WTC11 (cell line): ENCODE data around the gene AQP12B. TPM values are rescaled to one million over a fixed set of nuclear protein-coding genes. Genes with fewer than 3 reads are reported as not detected.

ENCODE experiments used
- ATAC-seq: fragments of 200-7000 bp; cut with Tn5 transposase; 2 replicates; pipeline ENCODE4 v1.10.0; 2021; ENCODE audit warnings: mild to moderate bottlenecking, moderate library complexity
- CTCF ChIA-PET: fragments of 300-600 bp; sonication (Branson Sonifier 250); formaldehyde crosslinking; loops from one replicate; lab custom pipeline; 2021; ENCODE audit warnings: antibody characterized with exemption; lab: Charles Lee
- POLR2A ChIA-PET: fragments of 350-600 bp; sonication (Branson Sonifier 250); formaldehyde crosslinking; loops from one replicate; lab custom pipeline; 2021; ENCODE audit warnings: antibody characterized with exemption; lab: Charles Lee
- DNase-seq: peaks from one replicate; pipeline ENCODE4 v3.0.0; 2021; ENCODE audit warnings: low spot score
- H3K27ac Mint-ChIP-seq: 2 replicates; pipeline ENCODE4 v1.8.0; 2021; ENCODE audit warnings: mixed read lengths
- H3K27me3 Mint-ChIP-seq: 2 replicates; pipeline ENCODE4 v1.8.0; 2021; ENCODE audit warnings: low read depth, mild to moderate bottlenecking, moderate library complexity, mixed read lengths
- H3K36me3 Mint-ChIP-seq: 2 replicates; pipeline ENCODE4 v1.8.0; 2021; ENCODE audit warnings: mixed read lengths
- H3K4me1 Mint-ChIP-seq: 2 replicates; pipeline ENCODE4 v1.8.0; 2022; ENCODE audit warnings: mixed read lengths
- H3K4me3 Mint-ChIP-seq: 2 replicates; pipeline ENCODE4 v1.8.0; 2021; ENCODE audit warnings: mild to moderate bottlenecking, moderate library complexity, mixed read lengths
- H3K9me3 Mint-ChIP-seq: 2 replicates; pipeline ENCODE4 v1.8.0; 2021; ENCODE audit warnings: mixed read lengths
- GTF2I ChIP-seq: fragments of 250-450 bp; sonication (Bioruptor Pico); conservative IDR thresholded peaks from 2 replicates; pipeline ENCODE4 v1.4.0; 2021; ENCODE audit warnings: mild to moderate bottlenecking
- SOX15 ChIP-seq: fragments of 250-450 bp; sonication (Bioruptor Pico); IDR thresholded peaks from 2 replicates; pipeline ENCODE4 v1.9.0; 2021; ENCODE audit warnings: mild to moderate bottlenecking
- ZNF138 ChIP-seq: sonication (generic); formaldehyde crosslinking; conservative IDR thresholded peaks from 2 replicates; pipeline ENCODE4 v1.8.1; 2022; ENCODE audit warnings: mild to moderate bottlenecking, moderate library complexity, missing genetic modification reagents
- ZNF416 ChIP-seq: fragments of 250-450 bp; sonication (Bioruptor Pico); IDR thresholded peaks from 2 replicates; pipeline ENCODE4 v1.9.0; 2021; ENCODE audit warnings: mild to moderate bottlenecking, inconsistent platforms
- total RNA-seq: library from RNA; stranded (reverse); gene quantifications from 3 replicates; pipeline ENCODE4 v1.2.3, GENCODE V29; 2021
- TF ChIP-seq, protein P1 (sequence below): fragments of 250-450 bp; sonication (Bioruptor Pico); IDR thresholded peaks from 2 replicates; pipeline ENCODE4 v1.9.0; 2021; ENCODE audit warnings: moderate library complexity, mild to moderate bottlenecking, inconsistent platforms, borderline replicate concordance
- TF ChIP-seq, protein P2 (sequence below): sonication (generic); formaldehyde crosslinking; IDR thresholded peaks from 2 replicates; pipeline ENCODE4 v1.8.1; 2023; ENCODE audit warnings: mild to moderate bottlenecking, missing genetic modification reagents, borderline replicate concordance
- TF ChIP-seq, protein P3 (sequence below): fragments of 250-450 bp; sonication (Bioruptor Pico); IDR thresholded peaks from 2 replicates; pipeline ENCODE4 v1.8.0; 2021; ENCODE audit warnings: mild to moderate bottlenecking
- TF ChIP-seq, protein P4 (sequence below): fragments of 250-450 bp; sonication (Bioruptor Pico); IDR thresholded peaks from 2 replicates; pipeline ENCODE4 v1.9.0; 2021; ENCODE audit warnings: mild to moderate bottlenecking
- TF ChIP-seq, protein P5 (sequence below): sonication (generic); formaldehyde crosslinking; IDR thresholded peaks from 2 replicates; pipeline ENCODE4 v1.8.0; 2022; ENCODE audit warnings: missing genetic modification reagents
- TF ChIP-seq, protein P6 (sequence below): sonication (generic); formaldehyde crosslinking; IDR thresholded peaks from 2 replicates; pipeline ENCODE4 v1.8.1; 2023; ENCODE audit warnings: mild to moderate bottlenecking, missing genetic modification reagents, moderate library complexity
- TF ChIP-seq, protein P7 (sequence below): sonication (generic); formaldehyde crosslinking; IDR thresholded peaks from 2 replicates; pipeline ENCODE4 v1.8.1; 2022; ENCODE audit warnings: low read depth, missing genetic modification reagents, borderline replicate concordance
- TF ChIP-seq, protein P8 (sequence below): fragments of 250-450 bp; sonication (Bioruptor Pico); IDR thresholded peaks from 2 replicates; pipeline ENCODE4 v1.9.0; 2021; ENCODE audit warnings: mild to moderate bottlenecking, borderline replicate concordance

AQP12B gene
- total RNA-seq, 1 experiment from 2014 or later = not detected

DNA sequence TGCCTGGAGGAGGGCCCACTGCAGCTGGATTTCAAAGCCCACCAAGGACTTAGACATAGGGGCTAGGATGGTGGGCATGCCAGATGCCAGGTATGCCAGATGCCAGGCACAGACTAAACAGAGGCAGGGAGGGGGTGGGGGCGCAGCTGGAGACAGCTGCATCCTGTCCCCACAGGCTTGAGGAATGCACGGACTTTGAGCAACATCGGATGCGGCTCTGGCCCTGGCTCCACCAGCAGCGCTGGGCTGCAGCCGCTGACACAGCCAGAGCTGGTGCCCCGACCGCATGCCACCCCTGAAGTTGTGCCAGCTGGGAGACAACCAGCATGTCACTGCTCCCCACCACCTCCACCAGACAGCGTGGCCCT lies 48.5 kb upstream of the AQP12B start (continued):
- TF ChIP-seq, protein P1, sequence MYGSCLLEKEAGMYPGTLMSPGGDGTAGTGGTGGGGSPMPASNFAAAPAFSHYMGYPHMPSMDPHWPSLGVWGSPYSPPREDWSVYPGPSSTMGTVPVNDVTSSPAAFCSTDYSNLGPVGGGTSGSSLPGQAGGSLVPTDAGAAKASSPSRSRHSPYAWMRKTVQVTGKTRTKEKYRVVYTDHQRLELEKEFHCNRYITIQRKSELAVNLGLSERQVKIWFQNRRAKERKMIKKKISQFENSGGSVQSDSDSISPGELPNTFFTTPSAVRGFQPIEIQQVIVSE = no peak
- no peak for TF ChIP-seq SOX15
- TF ChIP-seq, protein P2, sequence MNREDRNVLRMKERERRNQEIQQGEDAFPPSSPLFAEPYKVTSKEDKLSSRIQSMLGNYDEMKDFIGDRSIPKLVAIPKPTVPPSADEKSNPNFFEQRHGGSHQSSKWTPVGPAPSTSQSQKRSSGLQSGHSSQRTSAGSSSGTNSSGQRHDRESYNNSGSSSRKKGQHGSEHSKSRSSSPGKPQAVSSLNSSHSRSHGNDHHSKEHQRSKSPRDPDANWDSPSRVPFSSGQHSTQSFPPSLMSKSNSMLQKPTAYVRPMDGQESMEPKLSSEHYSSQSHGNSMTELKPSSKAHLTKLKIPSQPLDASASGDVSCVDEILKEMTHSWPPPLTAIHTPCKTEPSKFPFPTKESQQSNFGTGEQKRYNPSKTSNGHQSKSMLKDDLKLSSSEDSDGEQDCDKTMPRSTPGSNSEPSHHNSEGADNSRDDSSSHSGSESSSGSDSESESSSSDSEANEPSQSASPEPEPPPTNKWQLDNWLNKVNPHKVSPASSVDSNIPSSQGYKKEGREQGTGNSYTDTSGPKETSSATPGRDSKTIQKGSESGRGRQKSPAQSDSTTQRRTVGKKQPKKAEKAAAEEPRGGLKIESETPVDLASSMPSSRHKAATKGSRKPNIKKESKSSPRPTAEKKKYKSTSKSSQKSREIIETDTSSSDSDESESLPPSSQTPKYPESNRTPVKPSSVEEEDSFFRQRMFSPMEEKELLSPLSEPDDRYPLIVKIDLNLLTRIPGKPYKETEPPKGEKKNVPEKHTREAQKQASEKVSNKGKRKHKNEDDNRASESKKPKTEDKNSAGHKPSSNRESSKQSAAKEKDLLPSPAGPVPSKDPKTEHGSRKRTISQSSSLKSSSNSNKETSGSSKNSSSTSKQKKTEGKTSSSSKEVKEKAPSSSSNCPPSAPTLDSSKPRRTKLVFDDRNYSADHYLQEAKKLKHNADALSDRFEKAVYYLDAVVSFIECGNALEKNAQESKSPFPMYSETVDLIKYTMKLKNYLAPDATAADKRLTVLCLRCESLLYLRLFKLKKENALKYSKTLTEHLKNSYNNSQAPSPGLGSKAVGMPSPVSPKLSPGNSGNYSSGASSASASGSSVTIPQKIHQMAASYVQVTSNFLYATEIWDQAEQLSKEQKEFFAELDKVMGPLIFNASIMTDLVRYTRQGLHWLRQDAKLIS (CRISPR knock-in tag) = no peak
- TF ChIP-seq, protein P3, sequence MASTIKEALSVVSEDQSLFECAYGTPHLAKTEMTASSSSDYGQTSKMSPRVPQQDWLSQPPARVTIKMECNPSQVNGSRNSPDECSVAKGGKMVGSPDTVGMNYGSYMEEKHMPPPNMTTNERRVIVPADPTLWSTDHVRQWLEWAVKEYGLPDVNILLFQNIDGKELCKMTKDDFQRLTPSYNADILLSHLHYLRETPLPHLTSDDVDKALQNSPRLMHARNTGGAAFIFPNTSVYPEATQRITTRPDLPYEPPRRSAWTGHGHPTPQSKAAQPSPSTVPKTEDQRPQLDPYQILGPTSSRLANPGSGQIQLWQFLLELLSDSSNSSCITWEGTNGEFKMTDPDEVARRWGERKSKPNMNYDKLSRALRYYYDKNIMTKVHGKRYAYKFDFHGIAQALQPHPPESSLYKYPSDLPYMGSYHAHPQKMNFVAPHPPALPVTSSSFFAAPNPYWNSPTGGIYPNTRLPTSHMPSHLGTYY (CRISPR knock-in tag) = no peak

DNA sequence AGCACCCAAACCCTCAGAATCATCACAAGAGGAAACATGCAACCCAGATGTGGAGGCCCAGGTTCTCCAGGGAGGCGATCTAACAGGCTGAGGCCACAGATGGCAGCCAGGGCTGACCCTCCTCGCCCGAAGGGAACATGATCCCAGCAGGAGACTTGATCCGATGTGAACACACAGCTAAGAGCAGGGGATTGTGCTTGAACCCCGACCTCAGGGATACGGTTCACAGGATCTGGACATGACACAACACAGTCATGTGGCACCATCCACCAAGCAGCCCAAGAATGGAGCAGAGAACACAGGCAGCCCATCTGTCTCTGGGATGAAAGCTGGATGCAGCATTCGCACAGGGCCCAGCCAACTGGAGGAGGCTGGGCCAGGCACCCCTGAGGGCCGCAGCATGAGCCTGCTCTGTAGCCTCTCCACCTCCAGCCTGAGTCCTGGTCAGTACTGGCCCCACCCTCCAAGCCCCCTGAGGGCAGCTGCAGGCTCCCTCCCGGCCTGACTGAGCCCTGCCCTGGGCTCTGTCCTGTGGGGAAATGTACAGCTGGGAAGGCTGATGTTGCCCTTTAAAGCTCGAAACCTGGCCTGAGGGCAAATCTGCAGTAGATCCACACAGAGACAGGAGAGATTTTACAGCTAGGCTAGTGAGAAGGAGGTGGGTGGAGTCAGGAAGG lies 48.0 kb upstream of the AQP12B start:
- DNase-seq = no peak
- Mint-ChIP-seq H3K27ac (no peak overlapping the region), H3K4me3 (no peak overlapping the region), H3K4me1 (no peaks in the 10 kb centered on the region), H3K9me3 (no peaks in the 10 kb centered on the region), H3K27me3 (no peaks in the 10 kb centered on the region), H3K36me3 (peaks cover 21% of the 10 kb centered on the region)
- ChIA-PET CTCF (no interaction called here), POLR2A (interaction anchor here (1.0 kb wide), 2 partner anchors 9 to 16 kb away, joined by 3 read pairs; no protein-coding TSS in a partner anchor)
- no peak for TF ChIP-seq ZNF138 (CRISPR knock-in tag)
- TF ChIP-seq, protein P4, sequence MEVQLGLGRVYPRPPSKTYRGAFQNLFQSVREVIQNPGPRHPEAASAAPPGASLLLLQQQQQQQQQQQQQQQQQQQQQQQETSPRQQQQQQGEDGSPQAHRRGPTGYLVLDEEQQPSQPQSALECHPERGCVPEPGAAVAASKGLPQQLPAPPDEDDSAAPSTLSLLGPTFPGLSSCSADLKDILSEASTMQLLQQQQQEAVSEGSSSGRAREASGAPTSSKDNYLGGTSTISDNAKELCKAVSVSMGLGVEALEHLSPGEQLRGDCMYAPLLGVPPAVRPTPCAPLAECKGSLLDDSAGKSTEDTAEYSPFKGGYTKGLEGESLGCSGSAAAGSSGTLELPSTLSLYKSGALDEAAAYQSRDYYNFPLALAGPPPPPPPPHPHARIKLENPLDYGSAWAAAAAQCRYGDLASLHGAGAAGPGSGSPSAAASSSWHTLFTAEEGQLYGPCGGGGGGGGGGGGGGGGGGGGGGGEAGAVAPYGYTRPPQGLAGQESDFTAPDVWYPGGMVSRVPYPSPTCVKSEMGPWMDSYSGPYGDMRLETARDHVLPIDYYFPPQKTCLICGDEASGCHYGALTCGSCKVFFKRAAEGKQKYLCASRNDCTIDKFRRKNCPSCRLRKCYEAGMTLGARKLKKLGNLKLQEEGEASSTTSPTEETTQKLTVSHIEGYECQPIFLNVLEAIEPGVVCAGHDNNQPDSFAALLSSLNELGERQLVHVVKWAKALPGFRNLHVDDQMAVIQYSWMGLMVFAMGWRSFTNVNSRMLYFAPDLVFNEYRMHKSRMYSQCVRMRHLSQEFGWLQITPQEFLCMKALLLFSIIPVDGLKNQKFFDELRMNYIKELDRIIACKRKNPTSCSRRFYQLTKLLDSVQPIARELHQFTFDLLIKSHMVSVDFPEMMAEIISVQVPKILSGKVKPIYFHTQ = no peak
- TF ChIP-seq, protein P5, sequence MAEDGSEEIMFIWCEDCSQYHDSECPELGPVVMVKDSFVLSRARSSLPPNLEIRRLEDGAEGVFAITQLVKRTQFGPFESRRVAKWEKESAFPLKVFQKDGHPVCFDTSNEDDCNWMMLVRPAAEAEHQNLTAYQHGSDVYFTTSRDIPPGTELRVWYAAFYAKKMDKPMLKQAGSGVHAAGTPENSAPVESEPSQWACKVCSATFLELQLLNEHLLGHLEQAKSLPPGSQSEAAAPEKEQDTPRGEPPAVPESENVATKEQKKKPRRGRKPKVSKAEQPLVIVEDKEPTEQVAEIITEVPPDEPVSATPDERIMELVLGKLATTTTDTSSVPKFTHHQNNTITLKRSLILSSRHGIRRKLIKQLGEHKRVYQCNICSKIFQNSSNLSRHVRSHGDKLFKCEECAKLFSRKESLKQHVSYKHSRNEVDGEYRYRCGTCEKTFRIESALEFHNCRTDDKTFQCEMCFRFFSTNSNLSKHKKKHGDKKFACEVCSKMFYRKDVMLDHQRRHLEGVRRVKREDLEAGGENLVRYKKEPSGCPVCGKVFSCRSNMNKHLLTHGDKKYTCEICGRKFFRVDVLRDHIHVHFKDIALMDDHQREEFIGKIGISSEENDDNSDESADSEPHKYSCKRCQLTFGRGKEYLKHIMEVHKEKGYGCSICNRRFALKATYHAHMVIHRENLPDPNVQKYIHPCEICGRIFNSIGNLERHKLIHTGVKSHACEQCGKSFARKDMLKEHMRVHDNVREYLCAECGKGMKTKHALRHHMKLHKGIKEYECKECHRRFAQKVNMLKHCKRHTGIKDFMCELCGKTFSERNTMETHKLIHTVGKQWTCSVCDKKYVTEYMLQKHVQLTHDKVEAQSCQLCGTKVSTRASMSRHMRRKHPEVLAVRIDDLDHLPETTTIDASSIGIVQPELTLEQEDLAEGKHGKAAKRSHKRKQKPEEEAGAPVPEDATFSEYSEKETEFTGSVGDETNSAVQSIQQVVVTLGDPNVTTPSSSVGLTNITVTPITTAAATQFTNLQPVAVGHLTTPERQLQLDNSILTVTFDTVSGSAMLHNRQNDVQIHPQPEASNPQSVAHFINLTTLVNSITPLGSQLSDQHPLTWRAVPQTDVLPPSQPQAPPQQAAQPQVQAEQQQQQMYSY (CRISPR knock-in tag) = no peak
- ATAC-seq = no peak

DNA sequence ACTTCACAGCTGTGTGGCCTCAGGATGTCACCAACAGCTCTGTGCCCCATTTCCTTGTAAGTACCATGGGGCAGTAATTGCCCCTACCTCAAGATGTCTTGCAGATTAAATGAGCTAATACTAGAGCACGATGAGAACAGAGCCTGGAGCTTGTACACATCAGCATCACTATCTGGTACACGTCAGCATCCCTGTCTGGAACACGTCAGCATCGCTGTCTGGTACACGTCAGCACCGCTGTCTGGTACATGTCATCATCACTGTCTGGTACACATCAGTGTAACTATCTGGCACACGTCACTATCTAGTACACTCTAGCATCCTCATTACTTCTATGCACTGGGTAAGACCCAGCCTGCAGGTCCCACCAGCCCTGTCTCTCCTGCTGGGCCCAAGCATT lies 46.1 kb upstream of the AQP12B start:
- no peak overlapping the region for H3K27ac Mint-ChIP-seq
- POLR2A ChIA-PET = no interaction called here
- no peaks in the 10 kb centered on the region for H3K4me1 Mint-ChIP-seq
- TF ChIP-seq, protein P6, sequence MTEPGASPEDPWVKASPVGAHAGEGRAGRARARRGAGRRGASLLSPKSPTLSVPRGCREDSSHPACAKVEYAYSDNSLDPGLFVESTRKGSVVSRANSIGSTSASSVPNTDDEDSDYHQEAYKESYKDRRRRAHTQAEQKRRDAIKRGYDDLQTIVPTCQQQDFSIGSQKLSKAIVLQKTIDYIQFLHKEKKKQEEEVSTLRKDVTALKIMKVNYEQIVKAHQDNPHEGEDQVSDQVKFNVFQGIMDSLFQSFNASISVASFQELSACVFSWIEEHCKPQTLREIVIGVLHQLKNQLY (CRISPR knock-in tag) = no peak
- TF ChIP-seq, protein P7, sequence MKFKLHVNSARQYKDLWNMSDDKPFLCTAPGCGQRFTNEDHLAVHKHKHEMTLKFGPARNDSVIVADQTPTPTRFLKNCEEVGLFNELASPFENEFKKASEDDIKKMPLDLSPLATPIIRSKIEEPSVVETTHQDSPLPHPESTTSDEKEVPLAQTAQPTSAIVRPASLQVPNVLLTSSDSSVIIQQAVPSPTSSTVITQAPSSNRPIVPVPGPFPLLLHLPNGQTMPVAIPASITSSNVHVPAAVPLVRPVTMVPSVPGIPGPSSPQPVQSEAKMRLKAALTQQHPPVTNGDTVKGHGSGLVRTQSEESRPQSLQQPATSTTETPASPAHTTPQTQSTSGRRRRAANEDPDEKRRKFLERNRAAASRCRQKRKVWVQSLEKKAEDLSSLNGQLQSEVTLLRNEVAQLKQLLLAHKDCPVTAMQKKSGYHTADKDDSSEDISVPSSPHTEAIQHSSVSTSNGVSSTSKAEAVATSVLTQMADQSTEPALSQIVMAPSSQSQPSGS = no peak
- no peak for TF ChIP-seq GTF2I (CRISPR knock-in tag)
- no peak for TF ChIP-seq ZNF416
- TF ChIP-seq, protein P8, sequence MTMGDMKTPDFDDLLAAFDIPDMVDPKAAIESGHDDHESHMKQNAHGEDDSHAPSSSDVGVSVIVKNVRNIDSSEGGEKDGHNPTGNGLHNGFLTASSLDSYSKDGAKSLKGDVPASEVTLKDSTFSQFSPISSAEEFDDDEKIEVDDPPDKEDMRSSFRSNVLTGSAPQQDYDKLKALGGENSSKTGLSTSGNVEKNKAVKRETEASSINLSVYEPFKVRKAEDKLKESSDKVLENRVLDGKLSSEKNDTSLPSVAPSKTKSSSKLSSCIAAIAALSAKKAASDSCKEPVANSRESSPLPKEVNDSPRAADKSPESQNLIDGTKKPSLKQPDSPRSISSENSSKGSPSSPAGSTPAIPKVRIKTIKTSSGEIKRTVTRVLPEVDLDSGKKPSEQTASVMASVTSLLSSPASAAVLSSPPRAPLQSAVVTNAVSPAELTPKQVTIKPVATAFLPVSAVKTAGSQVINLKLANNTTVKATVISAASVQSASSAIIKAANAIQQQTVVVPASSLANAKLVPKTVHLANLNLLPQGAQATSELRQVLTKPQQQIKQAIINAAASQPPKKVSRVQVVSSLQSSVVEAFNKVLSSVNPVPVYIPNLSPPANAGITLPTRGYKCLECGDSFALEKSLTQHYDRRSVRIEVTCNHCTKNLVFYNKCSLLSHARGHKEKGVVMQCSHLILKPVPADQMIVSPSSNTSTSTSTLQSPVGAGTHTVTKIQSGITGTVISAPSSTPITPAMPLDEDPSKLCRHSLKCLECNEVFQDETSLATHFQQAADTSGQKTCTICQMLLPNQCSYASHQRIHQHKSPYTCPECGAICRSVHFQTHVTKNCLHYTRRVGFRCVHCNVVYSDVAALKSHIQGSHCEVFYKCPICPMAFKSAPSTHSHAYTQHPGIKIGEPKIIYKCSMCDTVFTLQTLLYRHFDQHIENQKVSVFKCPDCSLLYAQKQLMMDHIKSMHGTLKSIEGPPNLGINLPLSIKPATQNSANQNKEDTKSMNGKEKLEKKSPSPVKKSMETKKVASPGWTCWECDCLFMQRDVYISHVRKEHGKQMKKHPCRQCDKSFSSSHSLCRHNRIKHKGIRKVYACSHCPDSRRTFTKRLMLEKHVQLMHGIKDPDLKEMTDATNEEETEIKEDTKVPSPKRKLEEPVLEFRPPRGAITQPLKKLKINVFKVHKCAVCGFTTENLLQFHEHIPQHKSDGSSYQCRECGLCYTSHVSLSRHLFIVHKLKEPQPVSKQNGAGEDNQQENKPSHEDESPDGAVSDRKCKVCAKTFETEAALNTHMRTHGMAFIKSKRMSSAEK (CRISPR knock-in tag) = no peak

More for the DNA sequence above, 46.1 kb upstream of the AQP12B start:
- CTCF ChIA-PET = interaction anchor here (1.3 kb wide), 1 partner anchor 14 kb away, joined by 5 read pairs; no protein-coding TSS in a partner anchor
- no peak overlapping the region for H3K4me3 Mint-ChIP-seq
- peaks cover 20% of the 10 kb centered on the region for H3K36me3 Mint-ChIP-seq
- ATAC-seq = no peak
- no peaks in the 10 kb centered on the region for H3K27me3 Mint-ChIP-seq
- DNase-seq = no peak
- H3K9me3 Mint-ChIP-seq = no peaks in the 10 kb centered on the region
